ENCODE measurements around the gene C16orf92. TPM values are rescaled to one million over a fixed set of nuclear protein-coding genes. Genes with fewer than 3 reads are reported as not detected.

The C16orf92 gene
- total and polyA plus RNA-seq, 2 of the 13 experiments (the other 11 are each of a cell fraction or from before 2014, with no cell fraction given): not detected

- TF ChIP-seq TFDP1 (CRISPR knock-in tag; IDR thresholded peaks at IDR 0.05; ENCODE audit: borderline replicate concordance) (no peak), ZNF280B (CRISPR knock-in tag; IDR thresholded peaks at IDR 0.05; ENCODE audit: borderline replicate concordance) (no peak), MAFF (IDR thresholded peaks at IDR 0.05; ENCODE audit: low read depth, low read length) (0 out of 2 replicates have a peak, but pooled peaks have one; percentile 10), MAZ (IDR thresholded peaks at IDR 0.05; ENCODE audit: borderline replicate concordance, low read depth, low read length) (0 out of 2 replicates have a peak, but pooled peaks have one; percentile 12), MAZ (CRISPR knock-in tag; IDR thresholded peaks at IDR 0.05; ENCODE audit: low read depth) (no peak), ZBTB25 (CRISPR knock-in tag; IDR thresholded peaks at IDR 0.05) (no peak), ZNF564 (CRISPR knock-in tag; IDR thresholded peaks at IDR 0.05) (0 out of 2 replicates have a peak, but pooled peaks have one; percentile 8), MAFK (conservative IDR thresholded peaks at IDR 0.05 in 1 of 2, IDR thresholded peaks at IDR 0.05 in 1 of 2; ENCODE audit: low read length in 2 of 2) (peak; percentile 6 to 27; a peak in 1 of 4 replicates), TIGD3 (CRISPR knock-in tag; IDR thresholded peaks at IDR 0.05; ENCODE audit: borderline replicate concordance) (no peak)
- Histone ChIP-seq H3K27me3 (ENCODE audit: control insufficient read depth in 1 of 2, insufficient read depth in 2 of 2, low read length in 2 of 2) (peaks cover 40 to 89% of the 10 kb centered on the region in 2 experiments), H3K4me3 (replicated peaks in 1 of 3; ENCODE audit: insufficient read depth in 1 of 3, low read depth in 2 of 3, low read length in 3 of 3) (no peak overlapping the region), H3K36me3 (replicated peaks in 1 of 2; ENCODE audit: control insufficient read depth in 1 of 2, insufficient read depth in 2 of 2, low read length in 2 of 2) (no peaks in the 10 kb centered on the region), H2AFZ (ENCODE audit: low read length) (no peak overlapping the region), H3K9ac (ENCODE audit: insufficient read depth, low read depth, low read length) (no peak overlapping the region), H3K4me2 (ENCODE audit: low read depth, low read length) (no peak overlapping the region), H3K9me3 (ENCODE audit: low read length) (no peaks in the 10 kb centered on the region), H4K20me1 (ENCODE audit: insufficient read depth, low read length) (no peaks in the 10 kb centered on the region; the same call in 1 of the 2 replicates), H3K4me1 (ENCODE audit: insufficient read depth, low read length) (peaks cover 18% of the 10 kb centered on the region), H3K79me2 (ENCODE audit: insufficient read depth, low read length) (no peaks in the 10 kb centered on the region), H3K27ac (ENCODE audit: extremely low read length, insufficient read depth, low read length) (no peak overlapping the region)
- intact Hi-C loops (cut with micrococcal nuclease; ENCODE audit: unreplicated experiment) (no loop called here), in situ Hi-C loops (cut with HindIII; ENCODE audit: extremely low pct_ligation_motif_present, low pct_unique_long_range_greater_than_20kb) (no loop called here)
- no TSS peak for BruUV-seq (replicated peaks)
- WGBS (ENCODE audit: low lambda C conversion rate): 16% methylated on average over 13 of the region's 13 CpGs
- POLR2A ChIA-PET: no interaction called here
- ATAC-seq: peak; percentile 7; the same call in 2 of the 3 replicates
- CTCF ChIA-PET (ENCODE audit: low intra/inter-chr PET ratio, low total read pairs): no interaction called here
- no peak for FAIRE-seq
- no peak for DNase-seq (ENCODE audit: low spot score)
These were observed 4.8 kb downstream of the C16orf92 start for GRCh38 chr16:30027588-30028437.
